ENCODE results near the gene TMEM184A.

The TMEM184A gene

GRCh38 chr7:1538544-1539180 lies 17.3 kb downstream of the TMEM184A start:
- DNase-seq, result no peak

- DNase-seq, result peak in 1 of 6 experiments; percentile 23
These were observed 18.2 kb downstream of the TMEM184A start for GRCh38 chr7:1537535-1538412.

- no peak for DNase-seq
These were observed 19.1 kb downstream of the TMEM184A start for GRCh38 chr7:1536743-1537534.

- DNase-seq, result no peak
These were observed 19.6 kb downstream of the TMEM184A start for GRCh38 chr7:1536455-1536742.

- DNase-seq, result no peak
These were observed 20.1 kb downstream of the TMEM184A start for GRCh38 chr7:1535701-1536454.

- no peak for DNase-seq
These were observed 20.9 kb downstream of the TMEM184A start for GRCh38 chr7:1535100-1535458.

GRCh38 chr7:1534330-1535099 lies 21.5 kb downstream of the TMEM184A start:
- no peak for DNase-seq

GRCh38 chr7:1533547-1534329 lies 22.3 kb downstream of the TMEM184A start:
- no peak for DNase-seq

- no peak for DNase-seq
These were observed 22.8 kb downstream of the TMEM184A start for GRCh38 chr7:1533255-1533546.

- DNase-seq, result peak; percentile 46 to 61 (median 52)
These were observed 23.4 kb downstream of the TMEM184A start for GRCh38 chr7:1532456-1533254.

GRCh38 chr7:1531979-1532455 lies 24.0 kb downstream of the TMEM184A start:
- peak in 2 of 6 experiments; percentile 35 to 57 for DNase-seq

GRCh38 chr7:1531263-1531978 lies 24.6 kb downstream of the TMEM184A start:
- DNase-seq, result peak; percentile 41 to 70 (median 52)

GRCh38 chr7:1530946-1531262 lies 25.1 kb downstream of the TMEM184A start:
- peak in 2 of 6 experiments; percentile 50 to 62 for DNase-seq

- DNase-seq, result no peak
These were observed 26.5 kb downstream of the TMEM184A start for GRCh38 chr7:1529383-1530116.

- DNase-seq, result no peak
These were observed 29.7 kb downstream of the TMEM184A start for GRCh38 chr7:1526271-1526754.

- no peak for DNase-seq
These were observed 30.6 kb downstream of the TMEM184A start for GRCh38 chr7:1525409-1525808.

GRCh38 chr7:1523844-1524243 lies 32.2 kb downstream of the TMEM184A start:
- DNase-seq, result no peak

GRCh38 chr7:1523208-1523607 lies 32.8 kb downstream of the TMEM184A start:
- no peak for DNase-seq

GRCh38 chr7:1521456-1521855 lies 34.5 kb downstream of the TMEM184A start:
- no peak for DNase-seq

Measured in stimulated activated naive CD4-positive, alpha-beta T cell (primary cell).